ENCODE results near the gene PMFBP1.

GRCh38 chr16:72189865-72190371, 18.0 kb upstream of the PMFBP1 start:
- TF ChIP-seq EZH2 (IDR thresholded peaks at IDR 0.05; ENCODE audit: borderline replicate concordance, control insufficient read depth, low read depth, low read length), result no peak
- no peak for TF ChIP-seq RFX5 (IDR thresholded peaks at IDR 0.05; ENCODE audit: low read depth, low read length)
- TF ChIP-seq FOXK2 (IDR thresholded peaks at IDR 0.05), result no peak
